LNCaP clone FGC (cell line): ENCODE data around the gene MYO10.
"Not testable (repeated sequence)": the region's sequence is repeated elsewhere in the genome, so short reads cannot be mapped to it uniquely, and the experiment has no call there.

ENCODE experiments used
- DNase-seq: peaks from one replicate; pipeline ENCODE4 v3.0.0-alpha.2; 2011; ENCODE audit warnings: low read depth
- H3K4me3 ChIP-seq: 2 replicates; pipeline ENCODE4 v1.5.1; 2011; ENCODE audit warnings: mild to moderate bottlenecking, low read depth, low read length, control low read depth
- TF ChIP-seq, protein P1 (sequence below): IDR thresholded peaks from 2 replicates; pipeline ENCODE4 v1.5.1; 2012; ENCODE audit warnings: mild to moderate bottlenecking; ENCODE audit not compliant: control insufficient read depth, insufficient read depth; ENCODE audit errors: extremely low read depth

Gene MYO10

GRCh38 chr5:16936150-16936988 lies at the start of gene MYO10:
Gene MYO10, minus strand, starts transcription at chr5:16936288. Its CDS starts 480 bp downstream, at chr5:16935808.
- TF ChIP-seq, protein P1, sequence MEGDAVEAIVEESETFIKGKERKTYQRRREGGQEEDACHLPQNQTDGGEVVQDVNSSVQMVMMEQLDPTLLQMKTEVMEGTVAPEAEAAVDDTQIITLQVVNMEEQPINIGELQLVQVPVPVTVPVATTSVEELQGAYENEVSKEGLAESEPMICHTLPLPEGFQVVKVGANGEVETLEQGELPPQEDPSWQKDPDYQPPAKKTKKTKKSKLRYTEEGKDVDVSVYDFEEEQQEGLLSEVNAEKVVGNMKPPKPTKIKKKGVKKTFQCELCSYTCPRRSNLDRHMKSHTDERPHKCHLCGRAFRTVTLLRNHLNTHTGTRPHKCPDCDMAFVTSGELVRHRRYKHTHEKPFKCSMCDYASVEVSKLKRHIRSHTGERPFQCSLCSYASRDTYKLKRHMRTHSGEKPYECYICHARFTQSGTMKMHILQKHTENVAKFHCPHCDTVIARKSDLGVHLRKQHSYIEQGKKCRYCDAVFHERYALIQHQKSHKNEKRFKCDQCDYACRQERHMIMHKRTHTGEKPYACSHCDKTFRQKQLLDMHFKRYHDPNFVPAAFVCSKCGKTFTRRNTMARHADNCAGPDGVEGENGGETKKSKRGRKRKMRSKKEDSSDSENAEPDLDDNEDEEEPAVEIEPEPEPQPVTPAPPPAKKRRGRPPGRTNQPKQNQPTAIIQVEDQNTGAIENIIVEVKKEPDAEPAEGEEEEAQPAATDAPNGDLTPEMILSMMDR, result no peak
- DNase-seq, result no peak
- H3K4me3 ChIP-seq, result peak within 1 kb of the TSS; percentile 87

DNA sequence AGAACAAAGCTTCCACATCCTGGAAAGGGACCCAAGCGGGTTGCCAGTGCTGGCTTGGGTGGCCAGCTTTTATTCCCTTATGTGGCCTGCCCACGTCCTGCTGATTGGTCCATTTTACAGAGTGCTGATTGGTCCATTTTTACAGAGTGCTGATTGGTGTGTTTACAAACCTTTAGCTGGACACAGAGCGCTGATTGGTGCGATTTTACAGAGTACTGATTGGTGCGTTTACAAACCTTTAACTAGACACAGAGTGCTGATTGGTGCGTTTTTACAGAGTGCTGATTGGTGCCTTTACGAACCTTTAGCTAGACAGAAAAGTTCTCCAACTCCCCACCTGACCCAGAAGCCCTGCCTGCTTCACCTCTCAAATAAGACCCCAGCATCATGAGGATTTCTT lies 49.2 kb upstream of the MYO10 start:
- DNase-seq, H3K4me3 ChIP-seq: not testable (repeated sequence)

- no peak overlapping the region for H3K4me3 ChIP-seq
- TF ChIP-seq, protein P1, result no peak
- DNase-seq, result no peak
These were observed 47.9 kb upstream of the MYO10 start for GRCh38 chr5:16983972-16984371.

- no peak for DNase-seq
These were observed 47.0 kb upstream of the MYO10 start for GRCh38 chr5:16983022-16983639.

DNA sequence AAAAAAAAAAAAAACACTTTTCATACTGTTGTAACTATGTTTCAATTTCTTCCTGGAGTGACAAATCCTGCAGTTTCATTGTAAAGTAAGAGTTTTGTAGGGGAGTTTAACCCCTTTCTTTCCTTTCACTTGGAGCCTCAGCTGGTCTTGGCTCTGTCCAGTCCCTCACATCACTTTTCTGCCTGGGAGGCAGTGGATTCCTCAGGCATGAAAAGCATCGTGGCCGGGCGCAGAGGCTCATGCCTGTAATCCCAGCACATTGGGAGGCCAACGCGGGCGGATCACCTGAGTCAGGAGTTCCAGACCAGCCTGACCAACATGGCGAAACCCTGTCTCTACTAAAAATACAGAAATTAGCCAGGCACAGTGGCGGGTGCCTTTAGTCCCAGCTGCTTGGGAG lies 45.6 kb upstream of the MYO10 start:
- H3K4me3 ChIP-seq, result no peak overlapping the region
- TF ChIP-seq, protein P1, result no peak
- DNase-seq, result no peak

More at GRCh38 chr5:16983022-16983639, 47.0 kb upstream of the MYO10 start:
- H3K4me3 ChIP-seq, result no peak overlapping the region
- TF ChIP-seq, protein P1, result no peak

DNA sequence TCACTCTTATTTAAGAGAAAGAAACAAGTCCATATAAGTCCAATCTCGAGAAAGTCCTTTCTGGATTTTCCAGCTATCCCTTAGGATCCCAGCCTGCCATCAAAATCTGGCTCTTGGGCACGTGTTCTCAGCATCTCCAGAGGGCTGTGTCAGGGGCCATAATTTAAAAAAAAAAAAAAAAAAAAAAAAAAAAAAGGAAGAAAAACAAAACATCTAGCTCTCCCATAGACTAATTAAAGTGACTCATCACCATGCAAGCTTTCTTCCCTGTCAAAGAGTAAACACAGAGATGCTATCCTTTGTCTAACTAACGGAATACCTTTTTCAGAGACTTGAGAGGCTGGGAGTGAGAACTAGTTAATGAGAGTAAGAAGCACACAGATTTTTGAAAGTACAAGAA lies 44.9 kb upstream of the MYO10 start:
- TF ChIP-seq, protein P1, result no peak
- H3K4me3 ChIP-seq, result no peak overlapping the region
- no peak for DNase-seq

GRCh38 chr5:16978296-16978695 lies 42.2 kb upstream of the MYO10 start:
- no peak overlapping the region for H3K4me3 ChIP-seq
- no peak for DNase-seq
- TF ChIP-seq, protein P1, result no peak
